ENCODE data around the gene ENKD1. TPM values are rescaled to one million over a fixed set of nuclear protein-coding genes. Genes with fewer than 3 reads are reported as not detected.
A peak's percentile ranks its signal among the peaks of the same experiment; 100 is the strongest.

ENKD1 gene
- total RNA-seq, 3 donors from 2014 or later (not counting 1 experiment from before 2014, with no cell fraction given), result 3.4 to 4.2 (median 3.7) TPM

DNA sequence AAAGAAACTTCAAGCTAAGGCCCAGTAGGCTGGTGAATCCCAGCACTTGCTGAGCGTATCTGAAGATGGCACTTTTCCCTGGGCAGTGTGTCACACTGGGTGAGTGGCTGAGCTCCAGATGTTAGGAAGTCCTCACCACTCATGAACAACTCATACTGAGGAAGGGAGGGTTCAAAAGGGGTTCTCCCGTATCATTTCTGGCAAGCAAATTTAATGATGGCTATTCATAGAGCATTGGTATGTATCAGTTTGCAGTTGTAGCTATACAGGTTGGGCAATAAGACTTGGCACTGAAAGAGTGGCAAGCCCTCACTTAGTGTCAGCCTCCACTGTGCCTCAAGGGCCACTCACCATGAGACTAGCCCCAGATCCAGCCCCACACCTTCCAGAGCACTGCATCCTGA, 41.8 kb upstream of the ENKD1 start:
- Histone ChIP-seq H3K4me1 (ENCODE audit: control insufficient read depth, insufficient read depth, low read length) (peaks cover 4% of the 10 kb centered on the region), H3K27ac (ENCODE audit: low read length) (no peak overlapping the region), H3K36me3 (ENCODE audit: control insufficient read depth, insufficient read depth, low read length) (no peaks in the 10 kb centered on the region), H3K27me3 (ENCODE audit: control insufficient read depth, insufficient read depth, low read length) (no peaks in the 10 kb centered on the region), H3K9me3 (ENCODE audit: control insufficient read depth, insufficient read depth, low read length) (no peaks in the 10 kb centered on the region), H3K4me3 (ENCODE audit: low read length) (no peak overlapping the region)
- no peaks in the 10 kb centered on the region for H3K27me3 Mint-ChIP-seq (ENCODE audit: low read depth in 2 of 2)
- intact Hi-C loops (cut with micrococcal nuclease), result no loop called here
- H3K36me3 Mint-ChIP-seq, result no peaks in the 10 kb centered on the region
- TF ChIP-seq, protein P1, sequence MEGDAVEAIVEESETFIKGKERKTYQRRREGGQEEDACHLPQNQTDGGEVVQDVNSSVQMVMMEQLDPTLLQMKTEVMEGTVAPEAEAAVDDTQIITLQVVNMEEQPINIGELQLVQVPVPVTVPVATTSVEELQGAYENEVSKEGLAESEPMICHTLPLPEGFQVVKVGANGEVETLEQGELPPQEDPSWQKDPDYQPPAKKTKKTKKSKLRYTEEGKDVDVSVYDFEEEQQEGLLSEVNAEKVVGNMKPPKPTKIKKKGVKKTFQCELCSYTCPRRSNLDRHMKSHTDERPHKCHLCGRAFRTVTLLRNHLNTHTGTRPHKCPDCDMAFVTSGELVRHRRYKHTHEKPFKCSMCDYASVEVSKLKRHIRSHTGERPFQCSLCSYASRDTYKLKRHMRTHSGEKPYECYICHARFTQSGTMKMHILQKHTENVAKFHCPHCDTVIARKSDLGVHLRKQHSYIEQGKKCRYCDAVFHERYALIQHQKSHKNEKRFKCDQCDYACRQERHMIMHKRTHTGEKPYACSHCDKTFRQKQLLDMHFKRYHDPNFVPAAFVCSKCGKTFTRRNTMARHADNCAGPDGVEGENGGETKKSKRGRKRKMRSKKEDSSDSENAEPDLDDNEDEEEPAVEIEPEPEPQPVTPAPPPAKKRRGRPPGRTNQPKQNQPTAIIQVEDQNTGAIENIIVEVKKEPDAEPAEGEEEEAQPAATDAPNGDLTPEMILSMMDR (IDR thresholded peaks at IDR 0.05), result no peak
- no peak overlapping the region for H3K27ac Mint-ChIP-seq
- 94% methylated on average over 2 of the region's 2 CpGs for WGBS (ENCODE audit: insufficient coverage)
- no peak for ATAC-seq
- DNase-seq, result no peak
- H3K4me1 Mint-ChIP-seq, result peaks cover 14 to 19% of the 10 kb centered on the region in 2 donors
- no peak overlapping the region for H3K4me3 Mint-ChIP-seq
- no peaks in the 10 kb centered on the region for H3K9me3 Mint-ChIP-seq

DNA sequence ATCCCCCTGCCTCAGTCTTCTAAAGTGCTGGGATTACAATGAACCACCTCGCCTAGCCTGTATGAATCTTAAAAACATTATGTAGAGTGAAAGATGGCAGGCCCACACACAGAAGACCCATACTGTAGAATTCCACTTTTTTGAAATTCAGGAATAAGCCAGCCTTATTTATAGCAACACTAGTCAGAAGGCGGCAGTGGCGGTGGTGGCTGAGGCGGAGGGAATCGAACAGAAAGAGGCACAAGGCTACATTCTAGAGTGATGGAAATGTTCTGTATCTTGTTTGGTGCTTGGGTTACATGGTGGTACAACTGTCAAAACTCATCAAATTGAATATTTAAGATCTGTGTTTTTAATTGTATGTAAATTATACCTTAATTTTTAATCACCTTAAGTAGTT, 41.2 kb upstream of the ENKD1 start:
- intact Hi-C loops (cut with micrococcal nuclease), result no loop called here
- Histone ChIP-seq H3K4me3 (ENCODE audit: low read length) (no peak overlapping the region), H3K4me1 (ENCODE audit: control insufficient read depth, insufficient read depth, low read length) (peaks cover 10% of the 10 kb centered on the region), H3K27ac (ENCODE audit: low read length) (no peak overlapping the region), H3K36me3 (ENCODE audit: control insufficient read depth, insufficient read depth, low read length) (no peaks in the 10 kb centered on the region), H3K27me3 (ENCODE audit: control insufficient read depth, insufficient read depth, low read length) (no peaks in the 10 kb centered on the region), H3K9me3 (ENCODE audit: control insufficient read depth, insufficient read depth, low read length) (no peaks in the 10 kb centered on the region)
- ATAC-seq (no peak), DNase-seq (no peak)
- Mint-ChIP-seq H3K27me3 (ENCODE audit: low read depth in 2 of 2) (no peaks in the 10 kb centered on the region), H3K4me1 (peaks cover 17 to 24% of the 10 kb centered on the region in 2 donors), H3K9me3 (no peaks in the 10 kb centered on the region), H3K4me3 (no peak overlapping the region), H3K27ac (no peak overlapping the region), H3K36me3 (no peaks in the 10 kb centered on the region)
- 99% methylated on average over 5 of the region's 5 CpGs for WGBS (ENCODE audit: insufficient coverage)
- TF ChIP-seq, protein P1 (IDR thresholded peaks at IDR 0.05), result no peak

DNA sequence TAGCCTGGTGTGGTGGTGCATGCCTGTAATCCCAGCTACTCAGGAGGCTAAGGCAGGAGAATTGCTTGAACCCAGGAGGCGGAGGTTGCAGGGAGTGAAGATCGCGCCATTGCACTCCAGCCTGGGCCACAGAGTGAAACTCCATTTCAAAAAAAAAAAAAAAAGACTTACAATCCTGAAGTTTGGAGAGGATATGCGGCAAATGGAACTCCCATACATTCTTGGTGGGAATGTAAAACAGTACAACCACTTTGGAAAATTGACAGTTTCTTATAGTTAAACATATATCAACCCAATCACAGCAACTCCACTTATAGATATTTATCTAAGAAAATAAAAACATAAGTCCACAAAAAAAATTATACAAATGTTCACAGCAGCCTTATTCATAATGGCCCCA, 40.7 kb upstream of the ENKD1 start:
- H3K27ac ChIP-seq (ENCODE audit: low read length), result no peak overlapping the region
- ATAC-seq (no peak), DNase-seq (no peak)
- WGBS (ENCODE audit: insufficient coverage), result 93% methylated on average over 3 of the region's 4 CpGs
- no peaks in the 10 kb centered on the region for H3K27me3 Mint-ChIP-seq (ENCODE audit: low read depth in 2 of 2)
- H3K27ac Mint-ChIP-seq, result no peak overlapping the region
- no peaks in the 10 kb centered on the region for H3K9me3 ChIP-seq (ENCODE audit: control insufficient read depth, insufficient read depth, low read length)
- no peak overlapping the region for H3K4me3 Mint-ChIP-seq
- H3K4me1 Mint-ChIP-seq, result peaks cover 17 to 24% of the 10 kb centered on the region in 2 donors
- no peaks in the 10 kb centered on the region for H3K36me3 Mint-ChIP-seq
- peaks cover 11% of the 10 kb centered on the region for H3K4me1 ChIP-seq (ENCODE audit: control insufficient read depth, insufficient read depth, low read length)
- no peak overlapping the region for H3K4me3 ChIP-seq (ENCODE audit: low read length)
- intact Hi-C loops (cut with micrococcal nuclease), result no loop called here
- no peaks in the 10 kb centered on the region for H3K9me3 Mint-ChIP-seq
- H3K27me3 ChIP-seq (ENCODE audit: control insufficient read depth, insufficient read depth, low read length), result no peaks in the 10 kb centered on the region
- no peaks in the 10 kb centered on the region for H3K36me3 ChIP-seq (ENCODE audit: control insufficient read depth, insufficient read depth, low read length)
- TF ChIP-seq, protein P1 (IDR thresholded peaks at IDR 0.05), result no peak

DNA sequence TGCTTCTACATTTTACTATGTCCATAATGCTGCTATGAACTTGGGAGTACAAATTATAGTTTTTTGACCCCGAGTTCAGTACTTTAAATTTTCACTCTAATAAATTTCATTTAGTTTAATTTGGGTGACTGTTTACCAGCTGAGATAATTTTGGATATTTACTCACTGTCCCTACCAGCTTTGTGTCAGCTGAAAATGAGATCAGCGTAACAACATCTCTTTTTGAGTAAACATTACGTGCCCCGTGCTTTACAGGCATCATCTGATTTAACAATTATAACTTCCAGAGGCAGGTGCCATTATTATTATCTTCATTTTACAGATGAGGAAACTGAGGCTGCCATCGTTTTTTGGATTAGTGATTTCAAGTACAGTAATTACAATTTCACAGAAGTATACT, 37.6 kb upstream of the ENKD1 start:
- 99% methylated on average over 4 of the region's 5 CpGs for WGBS (ENCODE audit: insufficient coverage)
- no peaks in the 10 kb centered on the region for H3K27me3 ChIP-seq (ENCODE audit: control insufficient read depth, insufficient read depth, low read length)
- peaks cover 8% of the 10 kb centered on the region for H3K9me3 ChIP-seq (ENCODE audit: control insufficient read depth, insufficient read depth, low read length)
- H3K36me3 Mint-ChIP-seq, result no peaks in the 10 kb centered on the region
- no peaks in the 10 kb centered on the region for H3K9me3 Mint-ChIP-seq
- intact Hi-C loops (cut with micrococcal nuclease), result no loop called here
- H3K27ac ChIP-seq (ENCODE audit: low read length), result no peak overlapping the region
- ATAC-seq (no peak), DNase-seq (no peak)
- no peaks in the 10 kb centered on the region for H3K27me3 Mint-ChIP-seq (ENCODE audit: low read depth in 2 of 2)
- H3K4me3 ChIP-seq (ENCODE audit: low read length), result no peak overlapping the region
- H3K4me3 Mint-ChIP-seq, result peak overlapping the region; percentile 45
- H3K36me3 ChIP-seq (ENCODE audit: control insufficient read depth, insufficient read depth, low read length), result no peaks in the 10 kb centered on the region
- H3K4me1 Mint-ChIP-seq, result peaks cover 17 to 19% of the 10 kb centered on the region in 2 donors
- peak overlapping the region; percentile 67 to 86 for H3K27ac Mint-ChIP-seq
- peaks cover 11% of the 10 kb centered on the region for H3K4me1 ChIP-seq (ENCODE audit: control insufficient read depth, insufficient read depth, low read length)
- TF ChIP-seq, protein P1 (IDR thresholded peaks at IDR 0.05), result no peak

Data from natural killer cell (primary cell).